HG03097 (cell line): ENCODE results near the gene CAMK2D.

Experiments used
- ATAC-seq: cut with Tn5 transposase; IDR thresholded peaks from one replicate; pipeline ENCODE4 v1.9.1; 2021; ENCODE audit not compliant: unreplicated experiment, low FRiP score

CAMK2D gene

DNA sequence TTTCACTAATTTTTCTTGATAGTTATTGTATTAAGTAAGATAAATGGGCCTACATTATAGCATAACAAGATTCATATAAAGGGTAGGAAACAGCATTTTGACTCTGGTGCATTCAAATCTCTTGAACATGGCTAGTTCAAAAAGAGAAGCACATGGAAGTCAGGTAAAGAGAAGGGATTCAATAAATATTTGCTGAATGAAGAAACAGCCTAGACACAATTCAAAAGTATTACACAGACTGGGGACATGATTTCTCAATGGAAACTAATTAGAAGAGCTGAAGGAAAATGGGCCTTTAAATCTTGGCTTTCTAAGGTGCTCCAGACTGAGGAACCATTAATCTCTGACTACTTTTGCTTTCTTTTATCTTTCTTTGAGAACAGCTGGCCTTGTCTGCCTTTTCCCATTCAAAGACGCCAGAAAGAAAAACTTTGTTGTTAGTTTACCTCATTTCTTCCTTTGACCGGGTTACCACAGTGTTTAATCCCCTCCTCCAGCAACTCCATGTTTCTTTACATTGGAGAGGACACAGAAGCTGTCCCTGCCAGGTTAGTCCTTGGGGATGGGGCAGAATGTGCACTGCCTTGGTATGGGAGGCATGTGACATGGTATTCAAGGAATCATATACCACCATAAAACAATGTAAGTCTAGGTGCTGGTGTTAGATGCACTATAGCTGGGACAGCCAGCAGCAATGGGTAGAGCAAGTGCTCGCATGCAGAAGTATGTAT, 264.2 kb downstream of the CAMK2D start:
- ATAC-seq = no peak

DNA sequence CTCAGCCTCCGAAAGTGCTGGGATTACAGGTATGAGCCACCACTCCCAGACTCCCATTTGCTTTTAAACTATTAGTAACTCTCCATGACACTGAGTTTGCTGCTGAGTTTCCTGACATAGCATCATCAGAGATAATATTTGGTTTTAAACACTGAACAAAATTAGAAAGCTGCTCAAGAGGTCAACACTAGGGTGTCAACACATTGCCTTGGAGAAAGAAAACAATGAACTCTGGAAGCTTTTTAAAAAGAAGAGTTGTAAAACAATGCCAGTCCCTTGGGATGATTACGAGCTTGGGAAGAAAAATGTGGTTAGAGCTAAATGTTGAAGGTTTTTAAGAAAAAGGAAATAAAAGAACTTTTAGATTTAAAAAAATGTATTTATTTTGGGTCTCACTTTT, 264.8 kb downstream of the CAMK2D start:
- ATAC-seq = no peak

DNA sequence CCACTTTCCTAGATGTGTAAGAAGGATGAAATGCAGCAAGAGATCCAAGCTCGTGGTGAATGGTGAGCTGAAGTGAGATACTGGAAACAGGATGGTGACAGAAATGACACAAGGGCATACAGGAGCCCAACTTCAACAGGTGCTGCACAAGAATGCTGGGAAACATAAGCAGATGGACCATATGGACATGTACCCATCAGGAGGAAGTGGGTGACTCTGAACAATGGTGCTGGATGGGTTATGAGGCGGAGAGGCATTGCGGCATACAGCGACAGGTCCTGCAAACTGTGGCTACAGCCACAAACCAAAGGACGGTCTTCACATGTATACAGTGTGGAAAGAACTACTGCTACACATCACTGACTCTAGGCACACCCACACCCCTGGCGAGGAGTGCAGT, 265.7 kb downstream of the CAMK2D start:
- ATAC-seq = no peak

DNA sequence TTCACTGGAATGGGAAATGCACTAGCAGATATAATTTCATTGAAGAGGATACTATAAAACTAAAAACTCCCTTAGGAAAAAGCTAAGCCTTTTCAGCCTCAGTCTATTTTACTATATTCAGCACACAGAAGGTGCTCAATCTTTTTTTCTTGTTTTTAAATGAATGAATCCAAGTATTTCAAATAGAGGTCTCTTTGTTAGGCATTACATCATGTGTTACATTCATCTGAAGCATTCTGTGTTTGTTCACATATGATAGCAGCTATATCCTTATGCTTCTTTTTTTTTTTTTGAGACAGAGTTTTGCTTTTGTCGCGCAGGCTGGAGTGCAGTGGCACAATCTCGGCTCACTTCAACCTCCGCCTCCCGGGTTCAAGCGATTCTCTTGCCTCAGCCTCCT, 278.4 kb downstream of the CAMK2D start:
- no peak for ATAC-seq

DNA sequence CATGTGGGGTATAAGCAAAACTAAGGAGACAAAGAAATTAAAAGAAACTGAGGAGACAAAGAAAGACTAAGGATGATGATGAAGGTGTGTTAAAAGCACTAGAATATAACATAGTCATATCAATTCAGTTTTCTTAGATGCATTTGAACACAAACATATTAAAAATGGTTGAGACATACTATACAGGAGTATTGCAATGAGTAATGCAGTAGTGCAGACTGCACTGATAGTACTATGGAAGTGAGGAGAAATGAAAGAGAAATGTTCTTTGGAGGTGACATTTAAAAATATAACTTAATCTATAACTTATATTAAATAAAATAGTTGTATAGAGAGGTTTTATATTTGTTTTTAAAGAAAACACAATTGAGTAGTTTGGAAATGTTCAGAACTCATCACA, 279.2 kb downstream of the CAMK2D start:
- ATAC-seq = no peak

DNA sequence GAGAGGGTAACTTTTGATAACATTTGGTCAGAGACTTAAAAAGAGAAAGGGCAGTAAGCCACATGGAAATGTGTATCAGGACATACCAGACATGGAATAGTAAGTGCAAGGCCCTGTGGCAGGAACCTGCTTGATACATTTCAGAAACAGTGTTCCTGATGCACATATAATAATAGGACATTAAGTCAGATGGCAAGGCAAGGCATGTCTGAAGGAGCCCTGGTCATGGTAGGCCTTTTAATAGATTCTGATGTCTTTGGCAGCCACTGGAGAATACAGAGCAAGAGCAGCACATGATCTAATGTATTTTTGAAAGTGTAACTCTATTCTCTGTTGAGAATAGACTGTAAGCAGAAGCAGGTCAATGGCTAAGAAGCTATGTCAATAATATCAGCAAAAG, 279.7 kb downstream of the CAMK2D start:
- ATAC-seq = no peak

DNA sequence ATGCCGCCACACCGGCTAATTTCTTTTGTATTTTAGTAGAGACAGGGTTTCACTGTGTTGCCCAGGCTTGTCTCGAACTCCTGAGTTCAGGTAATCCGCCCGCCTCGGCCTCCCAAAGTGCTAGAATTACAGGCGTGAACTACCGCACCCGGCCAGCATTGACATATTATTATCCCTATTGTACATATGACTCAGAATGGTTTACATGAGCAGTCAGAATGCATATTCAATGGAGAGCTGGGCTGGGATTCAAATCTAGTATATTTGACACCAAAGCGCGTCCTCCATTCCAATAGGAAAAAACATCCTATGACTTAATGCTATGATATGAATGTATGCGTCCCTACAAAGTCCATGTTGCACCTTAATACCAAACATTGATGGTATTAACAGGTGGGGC, 281.4 kb downstream of the CAMK2D start:
- no peak for ATAC-seq

DNA sequence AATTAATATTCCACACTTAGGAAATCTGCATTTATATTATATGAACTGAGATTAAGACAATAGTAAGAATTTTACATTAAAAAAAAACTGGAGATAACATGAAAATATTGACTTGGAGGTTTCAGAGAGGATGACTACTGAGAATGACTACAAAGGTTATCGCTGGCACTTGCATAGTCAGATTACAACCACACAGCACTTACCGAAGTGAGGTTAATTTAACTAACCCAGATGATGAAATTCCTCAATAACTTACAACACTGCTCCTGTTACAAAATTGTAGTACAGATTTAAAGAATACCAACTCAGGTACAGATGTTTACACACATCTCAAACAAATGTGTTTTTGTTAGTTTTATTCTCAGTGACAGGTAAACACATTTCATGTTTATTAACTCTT, 283.5 kb downstream of the CAMK2D start:
- ATAC-seq = no peak

DNA sequence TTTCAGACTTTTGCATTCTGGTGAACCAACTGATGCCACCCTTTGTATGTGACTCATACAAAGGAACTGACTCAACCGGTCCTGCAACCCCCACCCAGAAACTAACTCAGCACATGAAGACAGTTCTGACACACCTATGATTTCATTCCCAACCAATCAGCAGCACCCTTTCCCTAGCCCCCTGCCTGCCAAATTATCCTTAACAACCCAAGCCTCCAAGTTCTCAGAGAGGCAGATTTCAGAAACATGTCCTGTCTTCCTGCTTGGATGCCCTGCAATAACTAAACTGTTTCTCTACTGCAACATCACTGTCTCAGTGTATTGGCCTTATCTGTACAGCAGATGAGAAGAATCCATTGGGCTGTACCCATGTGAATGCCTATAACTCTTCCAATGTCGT, 284.7 kb downstream of the CAMK2D start:
- no peak for ATAC-seq

DNA sequence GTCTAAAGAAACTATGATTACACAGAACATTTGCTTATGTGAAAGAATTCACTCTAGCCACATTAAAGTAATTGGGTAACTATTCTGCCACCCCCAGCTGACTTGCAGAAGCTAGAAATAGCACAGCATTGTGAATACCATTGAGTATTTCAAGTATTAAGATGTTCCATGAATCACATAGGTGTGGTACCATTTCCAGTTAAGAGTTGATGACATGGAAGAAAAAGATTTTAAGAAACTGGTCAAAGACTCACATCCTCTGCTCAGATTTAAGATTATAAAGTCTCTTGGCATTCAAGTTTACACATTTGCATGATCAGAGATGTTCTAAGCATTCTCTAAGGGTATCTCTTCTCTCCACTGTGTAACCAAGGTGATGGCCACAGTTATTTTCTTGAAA, 287.5 kb downstream of the CAMK2D start:
- ATAC-seq = no peak

DNA sequence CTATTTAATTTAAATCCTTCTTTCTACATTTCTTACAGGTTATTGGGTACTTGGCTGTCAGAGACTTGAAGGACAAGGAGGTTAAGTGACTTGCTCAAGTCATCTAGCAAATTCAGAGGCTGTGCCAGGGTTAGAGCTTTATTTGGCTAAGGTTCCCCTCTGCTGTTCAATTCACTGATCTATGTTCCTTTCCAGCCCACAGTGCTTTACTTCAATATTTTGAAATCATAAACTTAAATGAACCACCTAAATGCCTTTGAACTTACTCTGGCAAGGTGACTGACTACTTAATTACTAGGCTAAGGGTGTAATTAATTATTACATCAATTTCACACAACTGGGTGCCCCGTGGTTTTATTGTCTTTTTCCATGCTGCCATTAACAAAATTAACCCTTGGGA, 288.7 kb downstream of the CAMK2D start:
- no peak for ATAC-seq

DNA sequence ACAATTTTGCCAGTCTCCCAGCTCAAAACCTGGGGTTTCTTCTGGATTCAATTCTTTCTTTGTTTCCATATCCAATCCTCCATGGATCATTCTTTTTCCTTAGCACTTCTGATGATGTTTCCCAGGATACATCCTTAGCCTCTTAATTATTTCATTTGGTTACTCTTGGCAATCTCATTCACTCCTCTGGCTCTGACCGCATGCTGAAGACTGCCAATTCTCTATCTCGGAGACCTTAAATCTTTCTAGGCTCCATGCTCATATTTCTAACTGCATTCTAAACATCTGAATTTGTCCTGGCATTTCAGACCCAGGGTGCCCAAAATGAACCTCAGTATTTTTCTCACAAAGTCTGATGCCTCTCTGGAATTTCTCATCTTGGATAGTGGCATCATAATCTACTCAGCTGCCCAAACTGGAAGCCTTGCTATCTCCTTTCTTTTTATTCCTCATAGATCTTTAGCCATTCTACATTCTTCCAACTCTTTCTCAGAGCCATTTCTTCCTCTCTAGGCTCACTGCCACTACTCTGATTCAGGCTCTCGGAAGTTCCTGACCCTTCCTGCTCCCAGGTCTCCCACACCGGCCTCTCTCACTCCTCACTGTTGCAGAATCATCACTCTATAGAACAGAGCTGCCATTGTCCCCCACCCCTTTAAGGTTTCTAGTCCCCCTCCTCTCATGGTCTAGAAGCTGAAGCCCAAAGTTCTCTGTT, 290.2 kb downstream of the CAMK2D start:
- ATAC-seq = no peak

DNA sequence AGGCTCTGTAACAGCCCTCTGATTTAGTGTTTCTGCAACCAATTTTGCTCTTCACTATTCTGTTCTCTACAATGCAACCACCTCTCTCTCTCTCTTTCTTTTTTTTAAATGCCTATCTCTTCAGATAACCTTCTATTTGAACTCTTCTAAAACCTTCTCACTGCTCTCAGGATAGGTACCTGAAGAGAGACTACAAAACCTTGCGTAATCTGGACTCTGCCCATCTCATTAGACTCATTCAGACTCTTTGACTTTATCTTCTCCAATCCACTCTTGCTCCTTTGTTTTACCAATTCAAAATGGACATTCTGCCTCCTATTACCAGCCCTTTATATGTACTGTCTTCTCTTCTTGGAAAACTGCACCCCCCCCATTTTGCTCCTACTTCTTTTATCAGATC, 291.6 kb downstream of the CAMK2D start:
- no peak for ATAC-seq

DNA sequence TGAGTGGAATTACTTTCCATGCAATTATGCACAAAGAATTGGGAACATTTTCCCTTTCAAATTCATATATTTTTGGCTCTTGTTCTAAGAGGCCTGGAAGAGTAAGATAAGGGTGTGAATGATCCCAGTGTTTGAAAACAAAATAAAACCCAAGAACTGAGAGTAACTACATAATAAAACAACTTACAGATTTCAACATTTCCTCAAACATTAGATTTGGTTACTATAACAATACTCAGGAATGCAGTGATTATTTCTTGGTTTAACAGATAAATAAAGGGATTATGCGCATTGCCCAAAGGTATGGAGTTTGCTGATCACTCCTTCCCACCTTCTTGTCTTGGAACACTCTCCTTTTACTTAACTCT, 292.5 kb downstream of the CAMK2D start:
- ATAC-seq = no peak

DNA sequence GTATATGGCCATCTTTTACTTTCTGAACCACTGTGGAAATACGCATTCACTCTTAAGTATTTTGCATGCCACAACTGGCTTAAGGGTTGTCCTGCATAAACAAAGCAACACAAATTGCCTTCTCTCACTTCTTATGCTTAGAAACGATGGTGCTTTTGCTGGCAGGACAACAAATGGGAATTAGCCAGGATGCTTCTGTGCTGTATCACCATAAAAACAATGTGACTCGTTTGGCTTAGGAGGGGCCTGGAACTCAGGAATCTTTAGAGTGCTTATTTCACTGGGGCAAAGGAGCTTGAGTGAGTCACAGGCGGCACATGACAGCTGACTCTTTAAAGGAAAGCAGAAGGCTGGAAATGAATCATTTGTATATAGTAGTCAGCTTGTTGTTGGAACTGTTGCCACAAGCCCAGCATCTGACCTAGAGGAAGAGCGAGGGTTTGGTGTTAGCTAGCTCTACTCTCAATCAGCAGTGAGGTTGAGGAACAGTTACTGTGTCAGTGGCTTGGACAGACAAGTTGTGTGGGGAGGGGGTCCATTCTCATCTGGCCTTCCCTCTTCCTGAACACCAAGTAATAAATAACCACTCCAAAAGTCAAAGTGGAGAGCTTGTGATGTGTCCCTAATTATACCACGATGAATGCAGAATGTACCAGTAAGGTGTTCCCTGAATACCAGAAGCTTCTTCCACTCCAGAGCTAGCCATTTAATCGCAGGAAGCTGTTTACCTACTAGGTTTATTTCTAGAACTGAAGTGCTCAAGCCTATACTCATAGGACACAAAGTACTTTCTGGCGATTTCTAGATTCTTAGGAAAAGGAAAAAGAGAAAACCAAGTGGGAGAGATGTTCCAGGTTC, 293.1 kb downstream of the CAMK2D start:
- no peak for ATAC-seq

DNA sequence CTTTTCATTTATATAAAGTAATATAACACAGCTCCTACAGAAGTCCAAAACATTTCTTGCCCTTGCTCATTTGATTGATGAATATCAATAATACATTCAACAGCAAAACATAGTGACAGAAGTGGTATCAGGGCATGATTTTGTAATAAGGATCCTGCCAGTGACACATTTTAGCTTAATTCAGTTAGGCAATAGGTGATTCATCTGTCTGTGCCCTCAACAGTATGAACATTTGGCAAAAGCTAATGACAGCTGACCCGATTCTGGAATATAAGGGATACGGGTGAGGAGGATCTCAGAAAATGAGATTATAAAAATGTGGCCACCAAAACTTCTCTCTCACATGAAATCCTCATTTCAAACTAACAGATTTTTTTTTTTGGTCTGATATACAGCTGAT, 294.0 kb downstream of the CAMK2D start:
- no peak for ATAC-seq

DNA sequence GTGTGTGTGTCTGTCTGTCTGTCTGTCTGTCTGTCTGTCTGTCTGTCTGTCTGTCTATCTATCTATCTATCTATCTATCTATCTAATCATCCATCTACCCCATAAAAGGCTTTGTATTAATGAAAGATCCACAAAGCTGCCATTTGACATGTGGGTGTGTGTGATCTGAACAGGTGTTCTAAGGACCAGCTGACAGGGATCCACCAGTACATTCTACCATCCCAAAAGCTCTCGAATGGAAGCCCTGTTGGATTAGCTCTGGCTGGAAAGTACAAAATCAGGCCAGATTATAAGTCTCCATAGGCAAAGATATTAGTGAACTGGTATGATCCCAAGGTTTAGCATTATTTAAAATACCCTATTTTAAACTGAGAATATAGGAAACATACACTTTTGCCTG, 299.3 kb downstream of the CAMK2D start:
- ATAC-seq = no peak

DNA sequence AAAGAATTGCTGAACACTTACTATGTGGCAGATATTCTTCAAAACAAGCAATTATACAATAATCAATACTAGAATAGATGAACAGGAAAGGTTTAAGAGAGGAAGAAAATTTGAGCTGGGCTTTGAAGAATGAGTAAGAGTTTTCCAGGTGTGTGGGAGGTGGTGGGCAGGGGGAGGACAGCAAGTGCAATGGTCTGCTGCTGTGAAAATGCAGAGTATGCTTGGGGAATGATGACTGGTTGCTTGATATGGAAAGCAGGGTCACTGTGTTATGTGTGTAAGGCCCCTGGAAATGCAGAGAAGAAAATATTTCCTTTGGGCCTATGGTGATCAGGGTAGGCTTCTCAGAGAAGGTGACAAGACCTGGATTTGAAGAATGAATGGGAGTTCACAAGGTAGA, 300.3 kb downstream of the CAMK2D start:
- ATAC-seq = no peak

DNA sequence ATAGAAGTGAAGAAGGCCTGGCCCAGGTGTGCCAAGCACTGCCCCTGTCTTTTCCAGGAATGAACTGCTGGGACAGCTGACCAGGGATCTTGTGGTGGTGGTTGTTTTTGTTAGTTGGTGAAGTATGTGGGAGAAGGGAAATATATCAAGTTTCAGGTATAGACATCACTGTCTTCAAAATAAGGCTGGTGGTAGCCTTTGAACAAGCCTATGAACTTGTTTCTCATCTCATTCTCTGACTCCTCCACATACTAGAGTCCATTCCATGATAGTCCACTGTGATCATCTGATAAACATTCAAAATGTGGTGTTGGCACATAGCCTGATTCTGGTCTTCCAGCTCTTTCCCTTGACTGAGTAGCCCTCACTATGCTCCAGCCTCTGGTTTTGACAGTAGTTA, 303.7 kb downstream of the CAMK2D start:
- ATAC-seq = no peak

DNA sequence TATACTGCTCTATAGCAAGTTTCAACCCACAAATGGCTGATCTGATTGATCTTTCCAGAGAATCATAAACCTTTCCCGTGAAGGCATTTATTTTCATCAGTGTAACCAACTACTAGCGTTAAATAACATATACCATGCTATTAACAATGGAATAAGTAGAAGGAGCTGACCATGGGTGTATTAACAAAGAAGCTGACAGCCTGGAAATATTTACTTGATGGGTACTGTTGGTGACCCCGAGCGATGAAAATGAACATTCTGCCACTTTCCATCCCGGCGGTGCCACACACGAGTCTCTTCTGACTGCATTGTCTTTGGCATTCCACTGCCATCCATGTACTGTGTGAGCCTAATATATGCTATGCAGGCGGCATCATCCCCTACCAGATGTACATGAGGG, 304.4 kb downstream of the CAMK2D start:
- no peak for ATAC-seq

DNA sequence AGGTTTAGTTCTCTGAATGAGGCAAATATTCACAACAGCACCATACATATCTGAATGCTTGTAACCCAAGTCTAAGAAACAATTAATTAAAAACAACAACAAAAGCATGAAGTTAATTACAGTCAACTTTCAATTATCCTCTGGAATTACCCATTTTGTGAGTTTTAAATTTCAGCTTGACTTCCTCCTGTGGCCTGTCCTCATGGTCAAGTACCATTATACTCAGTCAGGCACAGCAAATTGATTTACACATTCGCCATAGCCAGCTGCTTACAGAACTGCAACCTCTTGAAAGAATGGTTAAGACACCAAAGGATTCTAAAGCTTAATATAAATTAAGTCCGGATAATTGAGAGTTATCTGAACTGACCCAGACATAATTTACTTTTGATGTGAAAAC, 306.5 kb downstream of the CAMK2D start:
- no peak for ATAC-seq
